ENCODE results near the gene HOXD9. TPM values are rescaled to one million over a fixed set of nuclear protein-coding genes. Genes with fewer than 3 reads are reported as not detected.
A peak's percentile ranks its signal among the peaks of the same experiment; 100 is the strongest.

HOXD9 gene
- total RNA-seq, 1 experiment from 2014 or later, result not detected

DNA sequence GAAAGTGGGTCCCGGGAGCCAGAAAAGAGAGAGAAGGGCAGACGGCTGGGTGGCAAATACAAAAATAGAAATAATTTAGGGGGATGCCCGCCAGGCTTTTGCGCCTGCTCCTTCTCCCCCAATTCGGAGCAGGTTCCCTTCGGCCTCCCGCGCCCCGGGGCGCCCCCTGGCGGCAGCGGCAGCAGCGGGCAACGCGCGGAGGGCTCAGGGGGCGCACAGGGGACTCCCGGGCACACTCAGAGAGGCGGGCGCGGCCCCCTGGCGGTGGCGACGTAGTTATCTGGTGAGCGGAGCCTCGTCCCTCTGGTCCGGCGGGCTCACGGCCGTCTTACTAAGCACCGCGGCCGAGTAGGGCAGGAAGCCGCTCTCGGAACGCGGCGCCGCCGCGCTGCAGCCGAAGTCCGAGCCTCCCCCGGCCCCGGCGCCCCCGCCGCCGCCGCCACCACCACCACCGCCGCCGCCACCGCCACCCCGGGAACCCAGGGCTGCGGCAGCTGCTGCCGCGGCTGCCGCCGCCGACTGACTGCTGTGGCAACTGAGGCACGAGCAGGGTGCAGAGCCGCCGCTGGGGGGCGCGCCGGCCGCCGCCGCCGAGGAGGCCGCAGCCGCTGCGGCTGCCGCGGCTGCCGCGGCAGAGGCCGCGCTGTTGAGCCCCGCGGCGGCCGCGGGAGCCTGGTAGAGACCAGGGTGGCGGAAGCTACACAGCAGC lies 42.5 kb upstream of the HOXD9 start (continued):
- TF ChIP-seq, protein P1, sequence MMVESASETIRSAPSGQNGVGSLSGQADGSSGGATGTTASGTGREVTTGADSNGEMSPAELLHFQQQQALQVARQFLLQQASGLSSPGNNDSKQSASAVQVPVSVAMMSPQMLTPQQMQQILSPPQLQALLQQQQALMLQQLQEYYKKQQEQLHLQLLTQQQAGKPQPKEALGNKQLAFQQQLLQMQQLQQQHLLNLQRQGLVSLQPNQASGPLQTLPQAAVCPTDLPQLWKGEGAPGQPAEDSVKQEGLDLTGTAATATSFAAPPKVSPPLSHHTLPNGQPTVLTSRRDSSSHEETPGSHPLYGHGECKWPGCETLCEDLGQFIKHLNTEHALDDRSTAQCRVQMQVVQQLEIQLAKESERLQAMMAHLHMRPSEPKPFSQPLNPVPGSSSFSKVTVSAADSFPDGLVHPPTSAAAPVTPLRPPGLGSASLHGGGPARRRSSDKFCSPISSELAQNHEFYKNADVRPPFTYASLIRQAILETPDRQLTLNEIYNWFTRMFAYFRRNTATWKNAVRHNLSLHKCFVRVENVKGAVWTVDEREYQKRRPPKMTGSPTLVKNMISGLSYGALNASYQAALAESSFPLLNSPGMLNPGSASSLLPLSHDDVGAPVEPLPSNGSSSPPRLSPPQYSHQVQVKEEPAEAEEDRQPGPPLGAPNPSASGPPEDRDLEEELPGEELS (CRISPR knock-in tag; IDR thresholded peaks at IDR 0.05), result no peak
- no peak for TF ChIP-seq KAT7 (CRISPR knock-in tag; IDR thresholded peaks at IDR 0.05; ENCODE audit: borderline replicate concordance)
- no peak for TF ChIP-seq TCF7 (CRISPR knock-in tag; IDR thresholded peaks at IDR 0.05; ENCODE audit: low read depth)
- TF ChIP-seq ZNF671 (CRISPR knock-in tag; IDR thresholded peaks at IDR 0.05), result no peak
- TF ChIP-seq, protein P2, sequence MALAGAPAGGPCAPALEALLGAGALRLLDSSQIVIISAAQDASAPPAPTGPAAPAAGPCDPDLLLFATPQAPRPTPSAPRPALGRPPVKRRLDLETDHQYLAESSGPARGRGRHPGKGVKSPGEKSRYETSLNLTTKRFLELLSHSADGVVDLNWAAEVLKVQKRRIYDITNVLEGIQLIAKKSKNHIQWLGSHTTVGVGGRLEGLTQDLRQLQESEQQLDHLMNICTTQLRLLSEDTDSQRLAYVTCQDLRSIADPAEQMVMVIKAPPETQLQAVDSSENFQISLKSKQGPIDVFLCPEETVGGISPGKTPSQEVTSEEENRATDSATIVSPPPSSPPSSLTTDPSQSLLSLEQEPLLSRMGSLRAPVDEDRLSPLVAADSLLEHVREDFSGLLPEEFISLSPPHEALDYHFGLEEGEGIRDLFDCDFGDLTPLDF (CRISPR knock-in tag; IDR thresholded peaks at IDR 0.05), result no peak
- no peak for TF ChIP-seq CREB1 (CRISPR knock-in tag; IDR thresholded peaks at IDR 0.05)
- no peak for TF ChIP-seq SP1 (CRISPR knock-in tag; conservative IDR thresholded peaks at IDR 0.05)
- TF ChIP-seq, protein P3, sequence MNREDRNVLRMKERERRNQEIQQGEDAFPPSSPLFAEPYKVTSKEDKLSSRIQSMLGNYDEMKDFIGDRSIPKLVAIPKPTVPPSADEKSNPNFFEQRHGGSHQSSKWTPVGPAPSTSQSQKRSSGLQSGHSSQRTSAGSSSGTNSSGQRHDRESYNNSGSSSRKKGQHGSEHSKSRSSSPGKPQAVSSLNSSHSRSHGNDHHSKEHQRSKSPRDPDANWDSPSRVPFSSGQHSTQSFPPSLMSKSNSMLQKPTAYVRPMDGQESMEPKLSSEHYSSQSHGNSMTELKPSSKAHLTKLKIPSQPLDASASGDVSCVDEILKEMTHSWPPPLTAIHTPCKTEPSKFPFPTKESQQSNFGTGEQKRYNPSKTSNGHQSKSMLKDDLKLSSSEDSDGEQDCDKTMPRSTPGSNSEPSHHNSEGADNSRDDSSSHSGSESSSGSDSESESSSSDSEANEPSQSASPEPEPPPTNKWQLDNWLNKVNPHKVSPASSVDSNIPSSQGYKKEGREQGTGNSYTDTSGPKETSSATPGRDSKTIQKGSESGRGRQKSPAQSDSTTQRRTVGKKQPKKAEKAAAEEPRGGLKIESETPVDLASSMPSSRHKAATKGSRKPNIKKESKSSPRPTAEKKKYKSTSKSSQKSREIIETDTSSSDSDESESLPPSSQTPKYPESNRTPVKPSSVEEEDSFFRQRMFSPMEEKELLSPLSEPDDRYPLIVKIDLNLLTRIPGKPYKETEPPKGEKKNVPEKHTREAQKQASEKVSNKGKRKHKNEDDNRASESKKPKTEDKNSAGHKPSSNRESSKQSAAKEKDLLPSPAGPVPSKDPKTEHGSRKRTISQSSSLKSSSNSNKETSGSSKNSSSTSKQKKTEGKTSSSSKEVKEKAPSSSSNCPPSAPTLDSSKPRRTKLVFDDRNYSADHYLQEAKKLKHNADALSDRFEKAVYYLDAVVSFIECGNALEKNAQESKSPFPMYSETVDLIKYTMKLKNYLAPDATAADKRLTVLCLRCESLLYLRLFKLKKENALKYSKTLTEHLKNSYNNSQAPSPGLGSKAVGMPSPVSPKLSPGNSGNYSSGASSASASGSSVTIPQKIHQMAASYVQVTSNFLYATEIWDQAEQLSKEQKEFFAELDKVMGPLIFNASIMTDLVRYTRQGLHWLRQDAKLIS (CRISPR knock-in tag; IDR thresholded peaks at IDR 0.05; ENCODE audit: borderline replicate concordance), result no peak
- no peak for TF ChIP-seq ATF1 (CRISPR knock-in tag; IDR thresholded peaks at IDR 0.05)

DNA sequence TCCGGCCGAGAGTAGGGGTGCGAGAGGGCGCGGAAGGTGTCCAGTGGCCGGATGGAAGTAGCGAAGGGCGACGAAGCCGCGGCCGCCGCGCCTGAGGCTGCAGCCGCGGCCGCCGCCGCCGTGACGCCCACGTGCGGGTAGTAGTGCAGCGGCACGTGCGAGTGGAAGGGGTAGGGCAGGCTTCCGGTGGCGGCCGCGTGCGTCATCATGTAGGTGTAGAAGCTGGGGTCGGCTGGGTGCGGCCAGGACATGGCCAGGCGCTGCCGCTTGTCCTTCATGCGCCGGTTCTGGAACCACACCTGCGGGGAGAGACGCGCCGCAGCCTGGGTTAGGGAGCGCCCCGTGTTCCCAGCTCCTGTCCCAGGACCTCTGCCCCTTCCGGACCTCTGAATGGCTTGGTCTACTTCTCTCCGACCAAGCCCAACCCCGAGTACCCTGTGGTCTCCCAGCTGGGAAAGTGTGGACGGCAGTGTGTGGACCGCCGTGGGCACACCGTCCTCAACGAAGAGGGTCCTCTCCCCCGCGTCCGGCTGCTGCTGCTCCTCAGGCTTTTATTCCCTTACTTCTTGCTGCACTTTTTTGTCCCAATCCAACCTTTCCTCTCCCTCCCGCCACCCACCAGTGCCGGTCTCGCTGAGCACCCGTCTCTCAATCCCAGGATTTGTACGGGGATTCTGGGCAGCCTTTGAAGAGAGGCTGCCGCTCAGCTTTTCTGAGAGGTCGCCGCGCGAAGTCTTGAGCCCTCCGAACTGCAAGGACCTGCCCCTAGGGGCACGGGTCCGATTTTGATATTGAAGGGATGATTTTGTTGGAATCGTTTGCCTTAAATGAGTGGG lies 41.8 kb upstream of the HOXD9 start:
- ATAC-seq, result peak; percentile 4
- TF ChIP-seq RORB (CRISPR knock-in tag; IDR thresholded peaks at IDR 0.05), result no peak
- TF ChIP-seq ESRRA (CRISPR knock-in tag; IDR thresholded peaks at IDR 0.05; ENCODE audit: borderline replicate concordance), result 0 out of 2 replicates have a peak, but pooled peaks have one; percentile 35
- no peak for TF ChIP-seq ZNF232 (CRISPR knock-in tag; IDR thresholded peaks at IDR 0.05)
- no peak for TF ChIP-seq OVOL2 (CRISPR knock-in tag; IDR thresholded peaks at IDR 0.05; ENCODE audit: borderline replicate concordance)
- TF ChIP-seq, protein P4, sequence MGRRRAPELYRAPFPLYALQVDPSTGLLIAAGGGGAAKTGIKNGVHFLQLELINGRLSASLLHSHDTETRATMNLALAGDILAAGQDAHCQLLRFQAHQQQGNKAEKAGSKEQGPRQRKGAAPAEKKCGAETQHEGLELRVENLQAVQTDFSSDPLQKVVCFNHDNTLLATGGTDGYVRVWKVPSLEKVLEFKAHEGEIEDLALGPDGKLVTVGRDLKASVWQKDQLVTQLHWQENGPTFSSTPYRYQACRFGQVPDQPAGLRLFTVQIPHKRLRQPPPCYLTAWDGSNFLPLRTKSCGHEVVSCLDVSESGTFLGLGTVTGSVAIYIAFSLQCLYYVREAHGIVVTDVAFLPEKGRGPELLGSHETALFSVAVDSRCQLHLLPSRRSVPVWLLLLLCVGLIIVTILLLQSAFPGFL (CRISPR knock-in tag; IDR thresholded peaks at IDR 0.05; ENCODE audit: borderline replicate concordance), result no peak
- TF ChIP-seq, protein P5, sequence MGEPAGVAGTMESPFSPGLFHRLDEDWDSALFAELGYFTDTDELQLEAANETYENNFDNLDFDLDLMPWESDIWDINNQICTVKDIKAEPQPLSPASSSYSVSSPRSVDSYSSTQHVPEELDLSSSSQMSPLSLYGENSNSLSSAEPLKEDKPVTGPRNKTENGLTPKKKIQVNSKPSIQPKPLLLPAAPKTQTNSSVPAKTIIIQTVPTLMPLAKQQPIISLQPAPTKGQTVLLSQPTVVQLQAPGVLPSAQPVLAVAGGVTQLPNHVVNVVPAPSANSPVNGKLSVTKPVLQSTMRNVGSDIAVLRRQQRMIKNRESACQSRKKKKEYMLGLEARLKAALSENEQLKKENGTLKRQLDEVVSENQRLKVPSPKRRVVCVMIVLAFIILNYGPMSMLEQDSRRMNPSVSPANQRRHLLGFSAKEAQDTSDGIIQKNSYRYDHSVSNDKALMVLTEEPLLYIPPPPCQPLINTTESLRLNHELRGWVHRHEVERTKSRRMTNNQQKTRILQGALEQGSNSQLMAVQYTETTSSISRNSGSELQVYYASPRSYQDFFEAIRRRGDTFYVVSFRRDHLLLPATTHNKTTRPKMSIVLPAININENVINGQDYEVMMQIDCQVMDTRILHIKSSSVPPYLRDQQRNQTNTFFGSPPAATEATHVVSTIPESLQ (CRISPR knock-in tag; IDR thresholded peaks at IDR 0.05), result no peak
- TF ChIP-seq, protein P1 (CRISPR knock-in tag; IDR thresholded peaks at IDR 0.05), result 0 out of 2 replicates have a peak, but pooled peaks have one; percentile 55
- TF ChIP-seq CREM (CRISPR knock-in tag; IDR thresholded peaks at IDR 0.05), result no peak
- no peak for TF ChIP-seq GABPB1 (CRISPR knock-in tag; IDR thresholded peaks at IDR 0.05)
- peak; percentile 75 for TF ChIP-seq FOXP1 (CRISPR knock-in tag; IDR thresholded peaks at IDR 0.05; ENCODE audit: borderline replicate concordance)
- TF ChIP-seq RELA (CRISPR knock-in tag; IDR thresholded peaks at IDR 0.05; ENCODE audit: borderline replicate concordance), result peak; percentile 75; the same call in 1 of the 2 replicates
- no peak for TF ChIP-seq EMX1 (CRISPR knock-in tag; IDR thresholded peaks at IDR 0.05)
- TF ChIP-seq ZNF121 (CRISPR knock-in tag; IDR thresholded peaks at IDR 0.05), result no peak
- TF ChIP-seq ETV6 (CRISPR knock-in tag; IDR thresholded peaks at IDR 0.05), result no peak
- 0 out of 2 replicates have a peak, but pooled peaks have one; percentile 49 for TF ChIP-seq TCF7 (CRISPR knock-in tag; IDR thresholded peaks at IDR 0.05; ENCODE audit: low read depth)
- TF ChIP-seq ZNF671 (CRISPR knock-in tag; IDR thresholded peaks at IDR 0.05), result no peak

More for the DNA sequence above, 41.8 kb upstream of the HOXD9 start:
- ChIA-PET CTCF (interaction anchor here (0.6 to 4.6 kb wide), 14 partner anchors 9 to 1384 kb away, joined by 3 to 56 read pairs (median 4); partner anchors contain the start of gene HOXD13), POLR2A (no interaction called here)
- peak; percentile 59 for DNase-seq (ENCODE audit: low spot score)
- H3K4me1 Mint-ChIP-seq, result peaks cover 47% of the 10 kb centered on the region
- peak overlapping the region; percentile 63 for H3K4me3 Mint-ChIP-seq
- no peak overlapping the region for H3K27ac Mint-ChIP-seq
- H3K27me3 Mint-ChIP-seq (ENCODE audit: low read depth), result peaks cover 98% of the 10 kb centered on the region
- peaks cover 3% of the 10 kb centered on the region; the same call in 1 of the 2 replicates for H3K36me3 Mint-ChIP-seq
- no peaks in the 10 kb centered on the region for H3K9me3 Mint-ChIP-seq

Measured in WTC11 (cell line).